Heart left ventricle (tissue), 16 donors: Measurements from ENCODE around the gene ACP7. TPM values are rescaled to one million over a fixed set of nuclear protein-coding genes. Genes with fewer than 3 reads are reported as not detected.

Experiments
- ATAC-seq, 4 donors: fragments of 200-7000 bp; cut with Tn5 transposase; one replicate each; pipeline ENCODE4 v1.9.1; 2020 to 2022; ENCODE audit warnings: moderate library complexity in 4 of 4, mild to moderate bottlenecking in 3 of 4, moderate number of reproducible peaks in 1 of 4
- DNase-seq, 5 donors: peaks; one replicate each; pipeline ENCODE4 v3.0.0-alpha.2; 2020
- H3K27ac ChIP-seq, 12 donors: fragments of 200-600 bp; sonication (generic) in 4 of 12; one replicate each; pipeline versions ENCODE4 v1.5.0 to v1.8.0; 2016 to 2022; ENCODE audit warnings: mild to moderate bottlenecking in 2 of 12
- H3K27me3 ChIP-seq, 9 donors: fragments of 200-600 bp; sonication (generic) in 2 of 9; one replicate each; pipeline versions ENCODE4 v1.5.1 to v1.8.0; 2016 to 2022; ENCODE audit warnings: mild to moderate bottlenecking in 3 of 9
- H3K36me3 ChIP-seq, 9 donors: fragments of 200-600 bp; sonication (generic) in 2 of 9; one replicate each; pipeline versions ENCODE4 v1.5.0 to v1.8.0; 2018 to 2022; ENCODE audit warnings: mild to moderate bottlenecking in 2 of 9
- H3K4me1 ChIP-seq, 12 donors: fragments of 200-600 bp; sonication (generic) in 4 of 12; one replicate each; pipeline versions ENCODE4 v1.5.0 to v1.8.0; 2016 to 2022; ENCODE audit warnings: mild to moderate bottlenecking in 3 of 12
- H3K4me3 ChIP-seq, 12 donors: fragments of 200-600 bp; sonication (generic) in 4 of 12; one replicate each; pipeline versions ENCODE4 v1.5.0 to v1.8.0; 2017 to 2022; ENCODE audit warnings: mild to moderate bottlenecking in 9 of 12, moderate library complexity in 4 of 12
- H3K9me3 ChIP-seq, 12 donors: fragments of 200-600 bp; sonication (generic) in 4 of 12; one replicate each; pipeline versions ENCODE4 v1.5.0 to v1.8.0; 2016 to 2022; ENCODE audit warnings: mild to moderate bottlenecking in 1 of 12
- POLR2A ChIP-seq, 2 donors: fragments of 450-650 bp; IDR thresholded peaks; one replicate each; pipeline ENCODE4 v1.6.1; 2017; ENCODE audit warnings: antibody characterized with exemption in 2 of 2, mild to moderate bottlenecking in 2 of 2, moderate library complexity in 2 of 2
- WGBS, 4 donors: extraction: QIAGEN DNeasy Blood & Tissue Kit in 2 of 4; methylation state at CpG; one replicate each; pipeline versions ENCODE4 v1.1.5 to v1.1.7; 2013 to 2018; 5-methylcytosine and 5-hydroxymethylcytosine counted together
- intact Hi-C, 10 donors: fragments of 100-400 bp; cut with DNase I; formaldehyde crosslinking; loops; one replicate each; pipeline versions ENCODE4 v1.11.1 to v1.14.2; 2022
- polyA plus RNA-seq, 2 donors: library from polyadenylated mRNA; stranded (reverse); fragments of 200-250 nt; gene quantifications; one replicate each; pipeline ENCODE4 v1.2.3, GENCODE V29; 2013
- total RNA-seq, 9 donors: library from RNA; depleted of rRNA in 2 of 9; stranded (reverse); fragments of >200 nt in 2 of 9; fragmentation: NEBNext Ultra II Directional in 3 of 9; extraction: Animal tissue kit (Norgen Biotek cat#: 25700) in 3 of 9; gene quantifications; one replicate each; pipeline versions ENCODE4 v1.1.0 to v1.2.4, GENCODE V29; 2016 to 2023
- TF ChIP-seq, protein P1 (sequence below), 12 donors: fragments of 200-600 bp; sonication (generic) in 4 of 12; IDR thresholded peaks; one replicate each; pipeline versions ENCODE4 v1.5.0 to v1.8.0; 2018 to 2022; ENCODE audit warnings: antibody characterized with exemption in 12 of 12, mild to moderate bottlenecking in 5 of 12
- donor health status: ischemic (EF 13 %, LVEDD 7.1; RV severe dilation, severe dysfunction).
- donor health status: healthy with polysubstance abuse.
- donor health status: DM: no; HTN: yes; CAD: no.
- donor health status: DM: no; HTN: no; CAD: no.
- donor health status: ischemic (EF 25% LVEDD 6.9; RV normal size, moderate dysfunction).
- donor health status: ischemic (EF 25% LVEDD 5.7; RV mildly dilated, moderate dysfunction).
- donor health status: healthy.
- donor health status: DM: yes; HTN: yes; CAD: no.
- donor health status: ischemic (EF 35%, LVEDD 5.7; RV mildly dilated, moderate dysfunction).
- donor health status: nonischemic (EF 11% LVEDD 7.7; RV severe dilation, severe dysfunction).
- donor health status: DM: yes; HTN: yes; CAD: no.
- donor health status: PGD.
- donor health status: ischemic (EF 29% LVEDD 5.4; RV normal size, mild dysfunction).
- donor health status: nonischemic (EF 23%, LVEDD 6.1; RV moderate dilation, normal function).

The ACP7 gene
- total and polyA plus RNA-seq, 11 donors: not detected

DNA sequence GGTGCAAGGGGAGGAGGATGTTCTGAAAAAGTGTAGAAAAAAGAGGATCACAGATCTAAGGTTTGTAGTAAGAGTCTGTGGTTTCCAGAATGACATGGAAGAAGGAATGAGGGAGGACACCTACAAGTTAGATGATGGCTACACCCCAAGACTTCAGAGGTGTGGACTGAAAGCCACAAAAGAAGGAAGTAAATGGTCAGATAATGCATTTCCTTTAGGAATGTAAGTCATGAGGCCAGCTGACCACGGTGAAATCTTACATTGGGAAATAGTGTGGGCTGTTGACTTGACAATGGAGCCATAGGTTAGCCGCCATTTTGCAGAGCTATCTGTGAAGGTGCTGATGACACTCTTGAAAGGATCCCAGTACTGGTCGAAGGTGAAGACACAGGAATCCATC, 26.6 kb upstream of the ACP7 start:
- Histone ChIP-seq H3K27me3 (peaks cover 0 to 11% (median 0%) of the 10 kb centered on the region in 9 donors), H3K4me1 (no peaks in the 10 kb centered on the region), H3K27ac (no peak overlapping the region), H3K4me3 (no peak overlapping the region), H3K36me3 (no peaks in the 10 kb centered on the region), H3K9me3 (peaks cover 0 to 10% (median 0%) of the 10 kb centered on the region in 12 donors)
- 63 to 72% (median 69%) methylated on average over 3 of the region's 3 CpGs for WGBS, 4 donors
- ATAC-seq (no peak), DNase-seq (no peak)
- TF ChIP-seq POLR2A (IDR thresholded peaks at IDR 0.05): no peak
- TF ChIP-seq, protein P1, sequence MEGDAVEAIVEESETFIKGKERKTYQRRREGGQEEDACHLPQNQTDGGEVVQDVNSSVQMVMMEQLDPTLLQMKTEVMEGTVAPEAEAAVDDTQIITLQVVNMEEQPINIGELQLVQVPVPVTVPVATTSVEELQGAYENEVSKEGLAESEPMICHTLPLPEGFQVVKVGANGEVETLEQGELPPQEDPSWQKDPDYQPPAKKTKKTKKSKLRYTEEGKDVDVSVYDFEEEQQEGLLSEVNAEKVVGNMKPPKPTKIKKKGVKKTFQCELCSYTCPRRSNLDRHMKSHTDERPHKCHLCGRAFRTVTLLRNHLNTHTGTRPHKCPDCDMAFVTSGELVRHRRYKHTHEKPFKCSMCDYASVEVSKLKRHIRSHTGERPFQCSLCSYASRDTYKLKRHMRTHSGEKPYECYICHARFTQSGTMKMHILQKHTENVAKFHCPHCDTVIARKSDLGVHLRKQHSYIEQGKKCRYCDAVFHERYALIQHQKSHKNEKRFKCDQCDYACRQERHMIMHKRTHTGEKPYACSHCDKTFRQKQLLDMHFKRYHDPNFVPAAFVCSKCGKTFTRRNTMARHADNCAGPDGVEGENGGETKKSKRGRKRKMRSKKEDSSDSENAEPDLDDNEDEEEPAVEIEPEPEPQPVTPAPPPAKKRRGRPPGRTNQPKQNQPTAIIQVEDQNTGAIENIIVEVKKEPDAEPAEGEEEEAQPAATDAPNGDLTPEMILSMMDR (IDR thresholded peaks at IDR 0.05): no peak
- intact Hi-C loops: no loop called here

DNA sequence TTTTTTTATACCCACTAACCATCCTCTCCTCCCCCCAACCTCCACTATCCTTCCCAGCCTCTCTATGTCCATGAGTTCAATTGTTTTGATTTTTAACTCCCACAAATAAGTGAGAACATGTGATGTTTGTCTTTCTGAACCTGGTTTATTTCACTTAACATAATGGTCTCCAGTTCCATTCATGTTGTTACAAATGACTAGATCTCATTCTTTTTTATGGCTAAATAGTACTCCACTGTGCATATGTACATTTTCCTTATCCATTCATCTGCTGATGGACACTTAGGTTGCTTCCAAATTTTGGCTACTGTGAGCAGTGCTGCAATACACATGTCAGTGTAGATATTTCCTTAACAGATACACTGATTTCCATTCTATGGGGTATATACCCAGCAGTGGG, 24.9 kb upstream of the ACP7 start:
- Histone ChIP-seq H3K27ac (no peak overlapping the region), H3K36me3 (no peaks in the 10 kb centered on the region), H3K27me3 (peaks cover 0 to 16% (median 0%) of the 10 kb centered on the region in 9 donors), H3K9me3 (peaks cover 0 to 10% (median 0%) of the 10 kb centered on the region in 12 donors), H3K4me3 (no peak overlapping the region), H3K4me1 (no peaks in the 10 kb centered on the region)
- ATAC-seq: no peak
- TF ChIP-seq, protein P1 (IDR thresholded peaks at IDR 0.05): no peak
- TF ChIP-seq POLR2A (IDR thresholded peaks at IDR 0.05): no peak
- DNase-seq: no peak
- intact Hi-C loops: no loop called here

DNA sequence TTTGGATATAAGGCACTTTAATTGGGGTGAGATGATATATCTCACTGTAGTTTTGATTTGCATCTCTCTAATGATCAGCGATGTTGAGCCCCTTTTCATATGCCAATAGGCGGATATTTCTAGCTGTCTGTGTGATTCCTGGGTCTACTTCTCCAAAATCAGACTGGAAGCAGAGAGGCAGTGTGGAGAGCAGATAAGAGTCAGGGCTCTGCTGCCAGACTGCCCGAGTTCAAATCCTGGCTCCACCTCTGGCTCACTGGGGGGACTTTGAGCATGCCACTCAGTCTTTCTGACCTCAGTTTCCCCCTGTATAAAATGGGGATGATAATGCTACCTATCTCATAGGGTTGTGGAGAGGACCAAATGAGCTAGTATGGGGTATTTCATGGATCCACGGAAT, 24.0 kb upstream of the ACP7 start:
- no peak for TF ChIP-seq POLR2A (IDR thresholded peaks at IDR 0.05)
- TF ChIP-seq, protein P1 (IDR thresholded peaks at IDR 0.05): no peak
- Histone ChIP-seq H3K4me1 (no peaks in the 10 kb centered on the region), H3K27me3 (peaks cover 0 to 16% (median 0%) of the 10 kb centered on the region in 9 donors), H3K9me3 (peaks cover 0 to 2% (median 0%) of the 10 kb centered on the region in 12 donors), H3K36me3 (no peaks in the 10 kb centered on the region), H3K27ac (no peak overlapping the region), H3K4me3 (no peak overlapping the region)
- 61 to 76% (median 71%) methylated on average over 4 of the region's 4 CpGs for WGBS, 4 donors
- intact Hi-C loops: no loop called here
- ATAC-seq (no peak), DNase-seq (no peak)

DNA sequence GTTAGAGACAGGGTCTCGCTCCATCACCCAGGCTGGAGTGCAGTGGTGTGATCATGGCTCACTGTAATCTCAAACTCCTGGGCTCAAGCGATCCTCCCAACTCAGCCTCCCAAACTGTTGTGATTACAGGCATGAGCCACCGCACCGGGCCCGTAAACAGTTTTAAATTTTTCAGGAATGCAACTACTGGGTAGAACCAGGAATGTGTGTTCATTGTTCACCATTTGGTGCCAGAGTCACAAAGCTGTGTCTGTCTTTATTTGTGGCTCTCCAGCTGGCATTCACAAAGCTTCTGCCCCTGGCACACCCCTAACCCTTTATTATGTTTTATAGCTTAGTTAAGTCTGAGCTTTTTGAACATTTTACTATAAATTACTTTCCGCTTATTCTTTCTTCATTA, 19.8 kb upstream of the ACP7 start:
- Histone ChIP-seq H3K36me3 (no peaks in the 10 kb centered on the region), H3K4me1 (no peaks in the 10 kb centered on the region), H3K4me3 (no peak overlapping the region), H3K9me3 (no peaks in the 10 kb centered on the region), H3K27me3 (peaks cover 0 to 16% (median 2%) of the 10 kb centered on the region in 9 donors), H3K27ac (no peak overlapping the region)
- intact Hi-C loops: no loop called here
- TF ChIP-seq, protein P1 (IDR thresholded peaks at IDR 0.05): no peak
- no peak for TF ChIP-seq POLR2A (IDR thresholded peaks at IDR 0.05)
- ATAC-seq (no peak), DNase-seq (no peak)
- 81 to 91% (median 90%) methylated on average over 6 of the region's 6 CpGs for WGBS, 4 donors
